HFF-Myc (cell line): ENCODE measurements around the gene SLC6A8.

Experiments used
- DNase-seq: peaks from one replicate; pipeline ENCODE4 v3.0.0-alpha.2; 2011; ENCODE audit warnings: low read depth; ENCODE audit errors: extremely low read depth
- H3K4me3 ChIP-seq: replicated peaks from 2 replicates; pipeline ENCODE4 v1.5.1; 2011; ENCODE audit warnings: low read depth, mild to moderate bottlenecking, control low read depth, low read length
- TF ChIP-seq, protein P1 (sequence below): IDR thresholded peaks from 2 replicates; pipeline ENCODE4 v1.5.1; 2012; ENCODE audit warnings: mild to moderate bottlenecking, low read depth, low read length, control low read depth; ENCODE audit errors: missing control alignments

Gene SLC6A8

GRCh38 chrX:153707406-153707805, 19.7 kb downstream of the SLC6A8 start:
- TF ChIP-seq, protein P1, sequence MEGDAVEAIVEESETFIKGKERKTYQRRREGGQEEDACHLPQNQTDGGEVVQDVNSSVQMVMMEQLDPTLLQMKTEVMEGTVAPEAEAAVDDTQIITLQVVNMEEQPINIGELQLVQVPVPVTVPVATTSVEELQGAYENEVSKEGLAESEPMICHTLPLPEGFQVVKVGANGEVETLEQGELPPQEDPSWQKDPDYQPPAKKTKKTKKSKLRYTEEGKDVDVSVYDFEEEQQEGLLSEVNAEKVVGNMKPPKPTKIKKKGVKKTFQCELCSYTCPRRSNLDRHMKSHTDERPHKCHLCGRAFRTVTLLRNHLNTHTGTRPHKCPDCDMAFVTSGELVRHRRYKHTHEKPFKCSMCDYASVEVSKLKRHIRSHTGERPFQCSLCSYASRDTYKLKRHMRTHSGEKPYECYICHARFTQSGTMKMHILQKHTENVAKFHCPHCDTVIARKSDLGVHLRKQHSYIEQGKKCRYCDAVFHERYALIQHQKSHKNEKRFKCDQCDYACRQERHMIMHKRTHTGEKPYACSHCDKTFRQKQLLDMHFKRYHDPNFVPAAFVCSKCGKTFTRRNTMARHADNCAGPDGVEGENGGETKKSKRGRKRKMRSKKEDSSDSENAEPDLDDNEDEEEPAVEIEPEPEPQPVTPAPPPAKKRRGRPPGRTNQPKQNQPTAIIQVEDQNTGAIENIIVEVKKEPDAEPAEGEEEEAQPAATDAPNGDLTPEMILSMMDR = no peak
- no peak for DNase-seq

GRCh38 chrX:153708415-153708814, 20.7 kb downstream of the SLC6A8 start:
- TF ChIP-seq, protein P1 = peak; percentile 63
- DNase-seq = peak; percentile 36

More at GRCh38 chrX:153707406-153707805, 19.7 kb downstream of the SLC6A8 start:
- H3K4me3 ChIP-seq = no peak overlapping the region

GRCh38 chrX:153709726-153710674, 22.3 kb downstream of the SLC6A8 start:
- DNase-seq = no peak
- no peak overlapping the region for H3K4me3 ChIP-seq
- TF ChIP-seq, protein P1 = no peak

More at GRCh38 chrX:153708415-153708814, 20.7 kb downstream of the SLC6A8 start:
- H3K4me3 ChIP-seq = no peak overlapping the region

DNA sequence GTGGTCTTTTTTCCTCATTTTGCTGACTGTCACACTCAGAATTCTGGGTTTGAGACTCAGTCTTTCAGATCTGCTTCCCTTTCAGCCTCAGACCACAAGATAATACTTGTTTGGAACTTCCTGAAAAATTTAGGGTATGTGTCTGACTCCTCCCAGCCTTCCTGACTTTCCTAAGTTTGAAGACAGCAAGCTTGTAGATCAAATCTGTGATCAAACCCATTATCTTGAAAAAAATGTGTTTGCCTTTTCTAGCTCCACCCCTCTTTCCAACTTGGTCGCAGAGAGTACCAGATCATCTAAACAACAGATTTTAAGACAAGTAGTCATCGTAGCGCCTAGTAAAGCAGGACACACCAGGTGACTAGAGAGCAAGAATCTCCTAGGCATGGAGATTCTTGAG, 26.5 kb downstream of the SLC6A8 start:
- no peak overlapping the region for H3K4me3 ChIP-seq
- no peak for DNase-seq
- TF ChIP-seq, protein P1 = no peak

DNA sequence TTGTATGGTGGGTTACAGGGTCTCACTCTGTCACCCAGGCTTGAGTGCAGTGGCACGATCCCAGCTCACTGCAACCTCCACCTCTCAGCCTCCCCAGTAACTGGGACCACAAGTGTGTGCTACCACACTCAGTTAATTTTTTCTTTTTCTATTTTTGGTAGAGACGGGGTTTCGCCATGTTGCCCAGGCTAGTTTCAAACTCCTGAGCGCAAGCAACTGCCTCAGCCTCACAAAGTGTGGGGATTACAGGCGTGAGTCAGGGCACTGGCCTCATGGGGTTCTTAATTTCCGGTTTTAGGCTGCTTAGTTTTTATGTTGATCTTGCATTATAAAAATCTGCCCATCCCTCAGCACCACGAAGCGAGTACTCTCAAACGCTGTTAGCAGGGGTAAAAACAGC, 29.7 kb downstream of the SLC6A8 start:
- no peak for DNase-seq
- TF ChIP-seq, protein P1 = no peak
- H3K4me3 ChIP-seq = no peak overlapping the region

DNA sequence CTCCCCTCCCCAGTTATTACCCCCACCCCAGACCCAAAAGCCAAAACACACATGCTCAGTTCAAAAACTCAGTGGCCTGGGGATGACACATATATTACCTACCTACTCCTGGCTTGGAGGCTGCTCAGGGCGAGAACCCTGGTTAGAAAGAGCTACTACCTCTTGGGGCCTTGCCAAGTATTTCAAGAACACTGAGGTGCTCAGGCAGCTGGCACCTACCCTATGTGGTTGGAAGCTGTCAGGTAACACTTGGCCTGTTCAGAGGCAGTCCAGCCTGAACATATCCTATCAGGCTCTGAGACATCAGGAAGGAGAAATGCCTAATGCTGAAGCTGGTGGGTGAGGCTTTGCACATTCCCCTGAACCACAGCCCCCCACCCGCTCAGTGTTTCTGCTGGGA, 31.5 kb downstream of the SLC6A8 start:
- H3K4me3 ChIP-seq = no peak overlapping the region

More for the DNA sequence above, 31.5 kb downstream of the SLC6A8 start:
- TF ChIP-seq, protein P1 = no peak
- DNase-seq = no peak
